ENCODE measurements around the gene RAD50.
"Not testable (repeated sequence)": the region's sequence is repeated elsewhere in the genome, so short reads cannot be mapped to it uniquely, and the experiment has no call there.

- TF ChIP-seq CTCF (IDR thresholded peaks at IDR 0.05 in 8 of 11, conservative IDR thresholded peaks at IDR 0.05 in 3 of 11); POLR2A (IDR thresholded peaks at IDR 0.05); POLR2AphosphoS5 (IDR thresholded peaks at IDR 0.05): not testable (repeated sequence)
Measured at GRCh38 chr5:132513618-132514336, 43.0 kb upstream of the RAD50 start.

Measured in spleen (tissue), 7 donors.